ENCODE data around the gene SSR4.
"Not testable (repeated sequence)": the region's sequence is repeated elsewhere in the genome, so short reads cannot be mapped to it uniquely, and the experiment has no call there.

The SSR4 gene

DNA sequence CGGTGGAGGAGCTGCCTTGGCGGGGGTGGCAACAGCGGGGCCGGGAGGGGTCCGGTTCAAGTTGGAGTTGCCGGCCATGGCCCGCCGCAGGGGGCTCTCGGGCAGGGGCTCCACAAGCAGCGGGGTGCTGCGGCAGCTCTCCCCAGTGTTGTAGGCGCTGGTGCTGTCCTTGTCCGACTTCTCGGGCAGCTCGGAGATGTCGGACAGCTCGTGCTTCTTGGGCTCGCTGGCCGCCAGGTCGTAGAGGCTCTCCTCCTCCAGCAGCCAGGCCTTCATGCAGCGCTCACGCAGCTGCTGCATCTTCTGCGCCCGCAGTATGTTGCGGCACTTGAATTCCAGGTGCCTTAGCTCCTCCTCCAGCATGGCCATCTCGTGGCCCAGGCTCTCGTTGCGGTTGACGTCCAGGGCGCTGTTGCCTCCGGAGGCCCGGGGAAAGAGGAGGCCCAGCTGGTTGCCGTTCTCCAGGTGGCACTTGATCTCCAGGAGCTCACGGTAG, 9.7 kb downstream of the SSR4 start:
- no peak for DNase-seq (ENCODE audit: low read depth in 2 of 2)

DNA sequence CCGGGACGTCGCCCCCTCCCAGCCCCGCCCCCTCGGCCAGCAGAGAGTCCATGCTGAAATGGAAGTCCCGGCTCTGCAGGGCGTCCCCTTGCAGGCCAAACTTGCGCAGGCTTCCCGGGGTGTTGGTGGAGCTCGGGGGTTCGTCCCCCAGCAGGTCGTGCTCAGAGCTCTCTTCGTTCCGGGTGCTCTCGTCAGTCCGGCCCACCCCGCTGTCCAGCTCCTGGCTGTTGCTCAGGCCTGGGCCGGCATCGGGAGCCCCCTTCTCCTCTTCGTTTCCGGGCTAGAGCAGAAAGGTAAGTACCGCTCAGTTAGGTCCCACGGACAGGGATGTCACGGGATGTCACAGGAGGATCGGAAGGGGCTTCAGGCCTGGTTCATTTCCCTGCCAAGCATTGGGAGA, 10.2 kb downstream of the SSR4 start:
- DNase-seq (ENCODE audit: low read depth in 2 of 2) = no peak

DNA sequence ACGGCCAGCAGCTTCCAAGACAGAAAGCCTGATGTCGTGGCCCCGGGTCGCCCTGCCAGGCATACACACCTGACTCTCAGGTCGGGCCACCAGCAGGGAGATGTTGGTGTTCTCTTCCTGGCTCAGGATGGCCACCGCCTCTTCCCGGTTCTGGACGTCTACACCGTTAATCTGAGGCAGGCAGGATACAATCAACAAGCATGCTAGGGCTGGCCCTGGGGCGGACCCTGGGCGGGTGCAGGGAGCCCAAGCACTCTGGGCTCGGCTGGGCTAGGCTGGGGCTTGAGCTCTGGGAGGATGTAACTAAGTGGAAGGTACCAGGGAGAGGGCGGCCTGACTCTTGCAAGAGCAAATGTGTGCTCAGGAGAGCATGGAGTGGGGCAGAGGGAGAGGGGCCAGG, 11.0 kb downstream of the SSR4 start:
- no peak for DNase-seq (ENCODE audit: low read depth in 2 of 2)

DNA sequence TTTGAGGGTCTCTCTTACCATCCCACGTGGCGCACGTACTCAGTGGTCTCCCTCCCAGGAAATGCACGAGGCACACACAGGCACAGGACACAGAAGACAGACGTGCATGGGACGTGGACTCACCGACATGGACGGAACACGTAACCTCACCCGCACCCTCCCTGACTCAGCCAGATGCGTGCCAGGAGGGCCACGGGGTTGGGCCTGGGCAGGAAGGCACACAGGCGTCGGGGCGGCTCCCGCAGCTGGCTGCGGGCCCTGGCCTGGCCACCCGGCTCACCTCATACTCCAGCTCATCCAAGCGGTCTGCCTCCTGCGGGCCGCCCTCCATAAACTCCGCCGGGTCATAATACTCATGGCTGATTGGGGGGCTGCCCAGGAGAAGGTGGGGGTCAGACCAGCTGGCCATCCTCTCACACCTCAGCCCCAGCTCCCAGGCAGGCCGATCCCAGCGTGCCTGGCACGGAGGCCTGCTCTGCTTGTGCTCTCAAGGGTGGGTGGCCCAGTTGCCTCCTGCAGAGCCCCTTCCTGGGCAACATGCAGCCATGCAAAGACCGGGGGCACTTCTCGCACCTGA, 12.6 kb downstream of the SSR4 start:
- no peak for DNase-seq (ENCODE audit: low read depth in 2 of 2)

DNA sequence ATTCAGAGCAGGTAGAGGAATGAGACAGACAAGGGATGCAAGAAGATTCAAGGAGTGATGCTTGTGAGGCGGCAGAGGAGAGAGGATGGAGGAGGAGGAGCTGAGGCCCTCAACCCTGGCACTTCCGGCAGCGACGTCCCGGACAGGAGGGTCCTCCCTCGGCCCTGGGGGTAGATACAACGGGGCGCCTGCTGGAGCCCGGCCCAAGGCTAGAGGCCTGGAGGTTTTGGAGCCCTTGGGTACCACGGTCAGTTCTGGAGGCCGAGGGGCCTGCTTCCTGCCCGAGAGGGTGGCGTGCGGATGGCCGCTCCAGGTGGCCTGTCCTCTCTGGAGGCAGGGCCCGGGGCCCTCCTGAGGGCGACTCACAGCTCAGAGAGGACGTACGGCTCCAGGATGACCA, 13.5 kb downstream of the SSR4 start:
- no peak for DNase-seq (ENCODE audit: low read depth in 2 of 2)

DNA sequence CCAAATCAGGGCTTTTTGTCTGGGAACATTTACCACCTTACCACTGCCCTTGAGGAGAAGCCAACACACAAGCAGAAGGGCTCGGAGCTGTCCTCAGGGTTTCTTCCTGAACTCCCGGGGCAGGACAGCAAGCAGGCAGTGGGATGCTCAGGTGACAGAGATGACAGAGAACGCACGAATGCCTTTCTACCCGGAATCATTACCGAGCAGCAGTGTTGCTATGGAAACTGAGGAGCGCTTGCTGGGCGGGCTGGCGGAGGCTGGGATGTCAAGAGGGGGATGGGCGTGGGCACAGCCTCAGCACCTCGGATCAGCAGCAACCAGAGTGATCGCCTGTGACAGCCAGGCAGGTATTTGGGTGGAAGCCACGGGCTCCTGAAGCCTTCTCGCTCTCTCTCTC, 17.8 kb downstream of the SSR4 start:
- DNase-seq (ENCODE audit: low read depth in 2 of 2) = no peak

DNA sequence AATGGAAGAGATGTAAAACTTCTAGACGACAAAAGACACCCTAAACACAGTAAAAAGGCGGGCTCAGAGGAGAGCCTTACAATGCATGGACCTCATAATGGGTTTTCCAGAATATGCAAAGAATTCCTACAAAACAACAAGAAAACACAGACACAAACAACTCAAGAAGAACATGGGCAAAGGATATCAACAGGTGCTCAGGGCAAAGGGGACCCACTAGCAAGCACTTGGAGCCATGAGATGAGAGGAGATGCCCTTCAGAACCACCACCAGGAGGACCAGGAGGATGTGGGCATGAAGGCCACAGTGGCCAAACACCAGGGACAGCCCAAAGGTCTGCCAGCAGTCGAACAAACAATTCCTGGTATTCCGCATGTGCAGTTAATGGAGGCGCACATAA, 18.7 kb downstream of the SSR4 start:
- no peak for DNase-seq (ENCODE audit: low read depth in 2 of 2)

DNA sequence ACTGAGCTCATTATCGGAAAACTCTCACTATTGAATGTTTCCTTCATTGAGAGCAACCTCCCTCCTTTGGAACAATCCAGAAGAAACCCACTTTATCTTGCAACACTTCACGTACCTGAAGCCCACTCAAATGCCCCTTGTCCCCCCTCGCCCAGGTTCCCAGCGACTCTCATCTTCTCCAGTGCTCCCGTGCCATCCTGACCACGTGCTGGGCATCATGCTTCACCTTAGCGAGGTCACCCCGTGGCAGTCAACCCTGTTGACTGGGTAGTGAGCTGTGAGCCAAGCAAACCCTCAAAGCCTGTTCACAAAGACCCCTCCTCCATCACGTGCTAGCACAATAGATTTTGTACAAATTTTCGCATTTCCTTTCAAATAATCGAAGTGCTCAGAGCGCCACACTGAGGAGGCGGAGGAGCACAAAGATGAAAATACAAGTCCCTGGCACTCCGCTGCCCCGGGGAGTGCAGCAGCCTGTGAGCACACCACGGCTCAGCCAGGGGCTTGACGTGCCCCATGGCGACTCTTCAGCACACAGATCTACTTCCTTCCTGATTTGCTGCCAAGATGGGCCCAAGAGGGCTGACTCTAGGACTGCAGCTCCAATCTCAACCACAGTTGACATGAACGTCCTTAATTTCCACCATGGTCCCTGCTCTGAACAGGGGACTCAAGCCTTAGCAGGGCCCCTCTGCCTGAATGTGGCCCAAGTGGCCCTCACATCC, 20.3 kb downstream of the SSR4 start:
- no peak for DNase-seq (ENCODE audit: low read depth in 2 of 2)

DNA sequence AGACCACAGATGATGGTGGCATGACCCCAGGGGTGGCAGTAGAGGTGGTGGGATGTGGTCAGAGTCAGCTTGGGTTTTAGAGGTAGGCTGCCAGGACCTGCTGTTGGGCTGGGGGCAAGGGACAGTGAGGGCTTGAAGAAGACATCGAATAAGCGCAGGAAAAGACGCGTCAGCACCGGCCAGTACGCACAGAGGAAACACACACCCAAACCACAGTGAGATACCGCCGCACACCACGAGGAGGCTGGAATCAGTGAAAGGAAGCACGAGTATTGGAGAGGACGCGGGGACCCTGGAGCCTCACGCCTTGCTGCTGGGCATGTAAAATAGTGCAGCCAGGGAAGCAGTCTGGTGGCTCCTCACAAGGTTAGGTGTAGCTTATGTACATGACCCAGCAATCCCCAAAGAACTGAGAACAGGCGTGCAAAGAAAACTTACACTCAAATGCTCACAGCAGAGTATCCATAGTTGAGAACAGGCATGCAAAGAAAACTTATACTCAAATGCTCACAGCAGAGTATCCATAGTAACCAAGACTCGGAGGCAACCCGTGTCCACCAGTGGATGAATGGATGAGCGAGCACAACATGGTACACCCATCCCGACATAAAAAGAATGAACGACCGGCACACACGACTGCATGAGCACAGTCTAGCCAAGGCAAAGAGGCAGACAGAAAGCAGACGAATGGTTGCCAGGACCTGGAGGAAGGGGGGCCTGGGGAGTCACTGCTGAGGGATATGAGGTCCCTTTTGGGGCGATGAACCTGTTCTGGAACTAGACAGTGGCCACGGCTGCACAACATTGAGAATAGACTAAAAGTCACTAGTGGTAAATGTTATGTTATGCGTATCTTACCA, 22.6 kb downstream of the SSR4 start:
- no peak for DNase-seq (ENCODE audit: low read depth in 2 of 2)

DNA sequence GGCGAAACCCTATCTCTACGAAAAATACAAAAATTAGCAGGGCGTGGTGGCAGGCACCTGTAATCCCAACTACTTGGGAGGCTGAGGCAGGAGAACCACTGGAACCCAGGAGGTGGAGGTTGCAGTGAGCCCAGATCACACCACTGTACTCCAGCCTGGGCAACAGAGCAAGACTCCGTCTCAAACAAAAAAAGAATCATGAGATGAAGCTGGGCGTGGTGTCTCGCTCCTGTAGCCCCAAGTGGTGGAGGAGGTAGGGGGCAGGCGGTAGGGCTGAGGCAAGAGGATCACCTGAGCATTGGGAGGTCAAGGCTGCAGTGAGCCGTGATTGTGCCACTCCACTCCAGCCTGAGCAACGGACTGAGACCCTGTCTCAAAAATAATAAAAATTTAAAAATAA, 23.6 kb downstream of the SSR4 start:
- not testable (repeated sequence) for DNase-seq (ENCODE audit: low read depth in 2 of 2)

DNA sequence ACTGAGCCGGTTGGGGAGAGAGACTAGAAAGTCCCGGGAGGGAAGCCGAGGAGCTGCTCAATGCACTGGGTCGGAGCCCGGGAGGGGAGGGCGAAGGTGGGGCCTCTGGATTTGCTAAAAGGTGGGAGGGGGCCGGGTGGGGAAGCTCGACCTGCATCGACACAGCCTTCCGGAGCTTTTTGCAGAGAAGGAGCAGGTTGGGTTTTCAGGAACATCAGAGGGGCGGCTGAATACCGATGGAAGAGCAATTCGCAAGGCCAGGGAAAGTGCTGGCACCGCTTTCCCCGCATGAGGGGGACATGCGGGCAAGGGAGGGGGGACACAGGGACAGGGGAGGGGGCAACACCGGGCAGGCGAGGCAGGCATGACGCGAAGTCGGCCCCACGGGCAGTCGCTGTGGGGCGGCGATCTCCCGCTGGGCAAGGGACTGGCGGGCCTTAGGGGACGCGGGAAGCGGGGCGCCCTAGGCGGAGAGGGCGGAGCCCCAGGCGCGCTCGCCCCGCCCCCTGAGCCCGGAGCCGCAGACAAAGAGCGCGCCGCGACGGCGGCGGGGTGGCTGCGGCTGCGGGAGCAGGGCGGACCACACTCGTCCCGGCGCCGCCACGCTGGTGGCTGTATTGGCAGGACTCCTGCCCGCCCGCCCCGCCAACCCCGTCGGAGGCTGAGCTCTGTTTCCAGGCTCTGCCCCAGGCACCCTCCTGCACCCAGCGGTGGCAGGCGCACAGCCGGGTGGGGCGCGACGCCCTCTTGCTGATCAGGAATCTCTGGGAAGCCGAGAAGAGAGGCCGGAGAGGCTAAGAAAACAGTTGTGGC, 24.3 kb downstream of the SSR4 start:
- DNase-seq (ENCODE audit: low read depth in 2 of 2) = no peak

DNA sequence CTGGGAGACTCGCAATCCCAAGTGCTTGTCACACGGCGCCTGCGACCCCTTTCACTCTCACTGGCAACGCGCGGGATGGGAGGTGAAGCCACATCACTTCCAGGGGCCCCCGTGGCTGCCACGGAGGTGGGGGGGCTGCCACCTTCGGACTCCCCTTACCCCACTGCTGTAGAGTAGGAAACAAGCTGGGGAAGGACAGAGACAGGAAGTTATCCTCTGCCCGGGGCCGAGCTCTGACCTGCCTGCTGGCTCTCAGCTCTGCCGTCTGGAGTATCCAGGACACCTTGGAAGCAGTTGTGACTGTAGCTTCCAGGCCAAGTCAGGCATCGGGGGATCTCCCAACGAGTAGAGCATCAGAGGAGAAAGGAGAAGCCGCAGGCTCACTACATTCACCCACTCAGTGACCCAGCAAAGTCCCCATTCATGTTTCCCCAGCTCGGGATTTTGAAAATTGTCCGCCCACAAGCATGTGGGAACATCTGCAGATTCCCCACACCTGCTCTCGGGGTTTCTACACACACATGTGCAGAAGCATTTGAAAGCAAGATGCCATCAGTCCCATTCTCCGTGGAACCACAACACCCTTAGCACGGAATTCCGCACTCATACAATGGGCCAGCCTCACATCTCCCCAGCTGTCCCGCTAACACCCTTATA, 25.0 kb downstream of the SSR4 start:
- no peak for DNase-seq (ENCODE audit: low read depth in 2 of 2)

DNA sequence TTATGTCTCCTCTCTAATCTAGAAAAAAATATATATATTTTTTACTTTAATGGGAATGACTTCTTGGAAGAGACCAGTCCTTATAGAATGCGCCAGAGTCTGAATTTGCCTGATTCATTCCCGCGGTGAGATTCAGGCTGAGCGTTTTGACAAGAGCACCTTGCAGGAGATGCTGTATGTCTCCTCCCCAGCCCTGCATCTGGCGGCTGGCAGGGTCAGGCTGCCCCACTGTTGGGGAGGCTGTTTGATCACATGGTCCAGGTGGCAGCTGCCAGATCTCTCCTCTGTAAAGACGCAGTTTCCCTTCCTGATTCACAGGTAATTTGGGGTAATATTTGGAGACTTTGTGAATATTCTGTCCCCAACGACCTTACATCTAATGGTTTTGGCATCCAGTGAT, 26.1 kb downstream of the SSR4 start:
- no peak for DNase-seq (ENCODE audit: low read depth in 2 of 2)

DNA sequence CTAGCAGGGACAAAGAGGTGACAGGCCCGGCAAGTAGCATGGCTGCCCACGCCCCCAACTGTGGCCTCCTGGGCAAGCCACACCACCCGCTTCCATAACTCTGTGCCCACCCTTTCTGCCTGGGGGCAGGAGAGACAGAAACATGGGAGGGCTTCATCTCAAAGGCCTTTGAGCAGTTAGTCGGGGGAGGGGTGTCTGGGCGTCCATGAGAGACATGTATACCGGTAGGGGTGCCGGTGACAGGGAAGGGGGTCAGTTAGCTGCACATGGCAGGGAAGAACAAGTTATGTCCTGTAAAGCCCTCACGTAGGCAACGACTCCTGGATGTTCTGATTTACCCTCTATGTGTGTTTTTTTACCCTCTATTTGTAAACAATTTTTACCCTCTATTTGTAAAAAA, 26.6 kb downstream of the SSR4 start:
- DNase-seq (ENCODE audit: low read depth in 2 of 2) = no peak

DNA sequence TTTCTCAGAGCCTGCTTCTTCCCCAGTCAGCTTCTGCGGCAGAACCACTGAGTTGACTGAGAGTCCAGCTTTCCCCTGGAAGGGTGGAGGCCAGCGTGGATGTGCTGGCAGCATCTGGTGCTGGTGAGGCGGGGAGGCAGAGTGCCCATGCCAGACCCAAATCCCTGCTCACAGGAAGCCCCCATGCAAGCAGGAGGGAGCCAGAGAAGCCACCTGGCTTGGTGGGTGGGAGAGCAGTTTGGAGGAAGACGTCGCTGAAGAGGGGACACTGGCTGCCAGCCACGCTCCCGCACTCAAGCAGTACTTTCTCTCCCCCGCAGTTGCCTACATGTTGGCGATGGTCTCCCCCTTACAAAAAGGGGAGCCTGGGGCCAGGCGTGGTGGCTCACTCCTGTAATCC, 29.9 kb downstream of the SSR4 start:
- no peak for DNase-seq (ENCODE audit: low read depth in 2 of 2)

DNA sequence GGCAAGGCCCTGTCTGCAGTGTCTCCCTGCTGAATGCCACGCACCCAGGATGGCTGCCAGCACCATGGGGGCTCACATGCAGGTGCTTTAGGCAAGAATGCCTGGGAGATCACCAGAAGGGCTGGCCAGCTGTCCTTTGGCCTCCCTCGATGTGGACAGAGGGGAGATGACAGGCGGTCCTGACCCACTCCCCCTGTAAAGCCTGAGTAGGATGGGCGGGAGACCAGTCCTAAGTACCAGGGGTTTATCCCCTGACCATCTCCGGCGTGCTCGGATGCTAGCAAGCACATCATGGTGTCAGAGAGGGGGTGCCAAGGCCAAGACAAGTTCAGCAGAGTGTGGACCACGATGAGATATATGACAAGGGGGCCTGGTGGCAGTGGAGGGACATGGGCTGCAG, 30.6 kb downstream of the SSR4 start:
- DNase-seq (ENCODE audit: low read depth in 2 of 2) = no peak

DNA sequence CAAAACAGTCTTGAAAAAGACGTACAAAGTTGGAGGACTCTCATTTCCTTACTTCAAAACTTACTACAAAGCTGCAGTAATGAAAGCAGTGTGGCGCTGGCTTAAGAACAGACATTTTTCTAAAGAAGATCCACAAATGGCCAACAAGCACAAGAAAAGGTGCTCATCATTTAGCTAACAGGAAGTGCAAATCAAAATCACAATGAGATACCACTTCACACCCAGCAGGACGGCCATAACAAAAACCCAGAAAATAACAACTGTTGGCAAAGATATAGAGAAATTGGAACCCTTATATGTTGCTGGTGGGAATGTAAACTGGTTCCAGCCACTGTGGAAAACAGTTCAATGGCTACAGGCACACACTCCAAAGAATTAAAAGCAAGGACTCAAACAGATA, 32.5 kb downstream of the SSR4 start:
- no peak for DNase-seq (ENCODE audit: low read depth in 2 of 2)

DNA sequence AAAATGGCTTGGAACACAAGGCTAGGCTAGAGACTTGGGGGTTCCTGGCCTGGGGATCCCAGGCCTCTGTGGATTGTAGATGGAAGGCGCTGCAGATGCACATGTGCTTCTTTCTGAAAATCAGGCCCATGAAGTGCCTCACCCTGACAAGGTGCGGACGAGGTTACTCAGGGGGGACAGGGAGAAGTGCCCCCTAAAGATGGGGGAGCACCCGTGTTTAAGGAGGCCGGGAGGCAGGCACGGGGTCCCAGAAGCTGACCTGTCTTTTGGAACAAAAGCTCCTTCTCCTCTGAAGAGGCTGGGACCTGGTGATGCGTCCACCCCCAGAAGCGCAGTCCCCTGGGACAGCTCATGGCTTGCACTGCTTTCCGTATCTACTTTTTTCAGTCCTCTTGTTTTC, 33.4 kb downstream of the SSR4 start:
- DNase-seq (ENCODE audit: low read depth in 2 of 2) = no peak

DNA sequence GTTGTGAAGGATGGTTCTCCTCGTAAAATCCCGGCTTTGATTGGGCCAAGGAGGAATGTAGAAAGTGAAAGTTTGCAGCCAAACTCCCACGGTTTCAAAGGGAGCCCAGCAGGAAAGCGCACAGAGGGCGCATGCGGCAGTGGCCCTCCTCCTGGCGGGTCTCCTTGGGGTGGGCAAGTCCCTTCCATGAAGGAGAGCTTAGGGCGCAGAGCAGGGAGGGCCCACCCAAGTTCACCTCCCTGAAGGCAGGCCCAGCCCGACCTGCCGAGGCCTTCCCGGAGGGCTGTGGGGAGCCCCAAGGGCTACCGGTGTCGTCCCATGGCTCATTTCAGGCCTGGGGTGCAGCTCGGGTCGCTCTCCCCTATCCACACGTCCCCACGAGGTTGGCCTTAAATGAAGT, 33.8 kb downstream of the SSR4 start:
- no peak for DNase-seq (ENCODE audit: low read depth in 2 of 2)

DNA sequence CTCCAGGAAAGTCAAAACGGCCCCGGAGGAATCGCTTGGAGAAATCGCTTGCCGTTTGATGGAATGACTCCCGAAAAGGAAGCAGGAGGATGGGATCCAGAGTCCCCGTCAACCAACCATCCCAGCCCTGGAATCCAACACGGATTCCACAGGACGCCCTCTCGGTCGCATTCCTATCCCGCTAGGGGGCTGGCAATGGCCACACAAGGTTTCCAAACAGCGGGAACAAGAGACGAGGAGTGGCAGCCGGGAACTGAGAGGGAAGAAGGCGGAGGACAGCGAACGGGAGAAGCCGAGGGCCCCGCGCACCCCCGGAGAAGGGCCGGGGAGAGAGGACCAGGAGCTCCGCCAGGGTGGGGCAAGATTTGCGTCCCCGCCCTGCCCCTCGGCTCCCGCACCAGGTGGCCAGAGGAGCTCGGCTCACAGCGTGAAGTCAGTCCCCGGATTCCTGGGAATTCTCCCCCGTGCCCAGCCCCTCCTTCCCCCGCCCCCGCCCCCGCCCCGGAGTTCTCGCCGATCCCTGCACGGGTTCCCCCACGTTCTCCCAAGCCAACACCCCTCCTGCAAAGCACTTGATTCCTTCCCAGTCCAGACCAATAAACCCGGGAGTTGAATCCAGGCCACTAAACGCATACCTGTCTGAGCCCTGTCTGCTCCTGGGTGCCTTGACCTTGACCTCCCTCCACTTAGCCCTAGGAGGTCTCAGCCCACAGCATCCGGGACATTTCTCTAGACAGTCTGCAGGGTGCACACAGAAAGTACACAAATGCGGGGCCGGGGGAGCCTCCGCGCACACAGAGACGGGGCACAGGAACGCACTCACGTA, 34.5 kb downstream of the SSR4 start:
- DNase-seq (ENCODE audit: low read depth in 2 of 2) = peak in 1 of 2 experiments; percentile 2

DNA sequence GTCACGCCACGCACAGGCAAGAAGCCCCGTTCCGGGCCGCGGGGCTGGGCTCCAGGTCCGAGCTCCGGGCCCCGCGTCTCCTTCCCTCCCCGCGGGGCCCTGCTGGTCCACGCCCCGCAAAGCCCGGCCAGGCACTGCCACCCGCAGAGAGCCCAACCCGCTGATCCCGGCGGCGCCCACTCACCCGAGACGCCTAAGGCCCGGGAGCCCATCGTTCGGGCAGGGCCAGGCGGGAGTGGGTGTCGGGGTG, 35.0 kb downstream of the SSR4 start:
- no peak for DNase-seq (ENCODE audit: low read depth in 2 of 2)
